ENCODE measurements around the gene FLAD1.

FLAD1 gene

GRCh38 chr1:155038602-155039307, 55.6 kb downstream of the FLAD1 start:
- no peak for DNase-seq (ENCODE audit: low read depth)

- DNase-seq (ENCODE audit: low read depth): no peak
These were observed 56.1 kb downstream of the FLAD1 start for GRCh38 chr1:155039308-155039669.

GRCh38 chr1:155040358-155041093, 57.4 kb downstream of the FLAD1 start:
- no peak for DNase-seq (ENCODE audit: low read depth)

Data from activated T-helper 9 cell treated with anti-CD3 and anti-CD28 coated beads, Interleukin-2, amount 50 U/mL, for 16 hours (primary cell).